ENCODE data around the gene MAD1L1. TPM values are rescaled to one million over a fixed set of nuclear protein-coding genes. Genes with fewer than 3 reads are reported as not detected.

MAD1L1 gene
- total and polyA plus RNA-seq, 7 experiments from 2014 or later: 112 to 314 (median 136) TPM

- peak overlapping the region in 7 of 9 donors; percentile 15 to 97 (median 87) for H3K27ac Mint-ChIP-seq
- POLR2A ChIA-PET: interaction anchor here (8.3 kb wide), 1 partner anchor 17 kb away, joined by 88 read pairs; no protein-coding TSS in a partner anchor
Measured at GRCh38 chr7:1922870-1923236, 309.9 kb downstream of the MAD1L1 start.

GRCh38 chr7:1922071-1922869 lies 310.5 kb downstream of the MAD1L1 start:
- H3K9me3 Mint-ChIP-seq: peaks cover 0 to 2% (median 0%) of the 10 kb centered on the region in 11 donors
- peak overlapping the region; percentile 33 for H3K27ac ChIP-seq (ENCODE audit: low read depth, low read length)
- ATAC-seq (peak; percentile 13), DNase-seq (peak in 7 of 9 donors; percentile 54 to 79 (median 65))
- POLR2A ChIA-PET: interaction anchor here (0.8 to 8.3 kb wide), 3 partner anchors 17 to 125 kb away, joined by 3 to 88 read pairs (median 3); no protein-coding TSS in a partner anchor
- H3K9me3 ChIP-seq (ENCODE audit: control insufficient read depth in 2 of 3, low read length in 3 of 3): no peaks in the 10 kb centered on the region
- peak overlapping the region; percentile 14 for H3K4me3 ChIP-seq (ENCODE audit: low read length)
- intact Hi-C loops (cut with micrococcal nuclease): loop anchor here (1.0 to 10.0 kb wide), 9 partner anchors 18 to 433 kb away; partner anchors contain the start of genes EIF3B (in 1 of the 2), MAD1L1 (in 1 of the 2) and PSMG3 (in 1 of the 2)
- peak overlapping the region in 8 of 9 donors; percentile 58 to 97 (median 91) for H3K27ac Mint-ChIP-seq
- CTCF ChIA-PET: interaction anchor here (0.7 kb wide), 1 partner anchor 18 kb away, joined by 3 read pairs; no protein-coding TSS in a partner anchor
- H3K4me3 Mint-ChIP-seq: peak overlapping the region; percentile 68 to 97 (median 84)
- H3K36me3 ChIP-seq (ENCODE audit: control insufficient read depth in 2 of 3, insufficient read depth in 3 of 3, low read length in 3 of 3): peaks cover 0 to 5% (median 0%) of the 10 kb centered on the region in 3 experiments
- peaks cover 68 to 92% (median 79%) of the 10 kb centered on the region in 7 donors for H3K4me1 Mint-ChIP-seq
- peaks cover 0 to 49% (median 3%) of the 10 kb centered on the region in 5 donors for H3K36me3 Mint-ChIP-seq
- no peaks in the 10 kb centered on the region for H3K27me3 ChIP-seq (ENCODE audit: control insufficient read depth in 2 of 2, insufficient read depth in 2 of 2, low read length in 2 of 2)
- H3K4me1 ChIP-seq (ENCODE audit: control insufficient read depth in 2 of 2, insufficient read depth in 2 of 2, low read length in 2 of 2): peaks cover 44 to 92% of the 10 kb centered on the region in 2 donors
- H3K27me3 Mint-ChIP-seq: peaks cover 0 to 17% (median 0%) of the 10 kb centered on the region in 5 donors

More at GRCh38 chr7:1922870-1923236, 309.9 kb downstream of the MAD1L1 start:
- peaks cover 67 to 92% (median 80%) of the 10 kb centered on the region in 7 donors for H3K4me1 Mint-ChIP-seq
- Histone ChIP-seq H3K27me3 (ENCODE audit: control insufficient read depth in 2 of 2, insufficient read depth in 2 of 2, low read length in 2 of 2) (no peaks in the 10 kb centered on the region), H3K27ac (ENCODE audit: low read depth, low read length) (no peak overlapping the region), H3K36me3 (ENCODE audit: control insufficient read depth in 2 of 3, insufficient read depth in 3 of 3, low read length in 3 of 3) (peaks cover 0 to 5% (median 0%) of the 10 kb centered on the region in 3 experiments), H3K4me3 (ENCODE audit: low read length) (peak overlapping the region; percentile 14), H3K4me1 (ENCODE audit: control insufficient read depth in 2 of 2, insufficient read depth in 2 of 2, low read length in 2 of 2) (peaks cover 48 to 93% of the 10 kb centered on the region in 2 donors), H3K9me3 (ENCODE audit: control insufficient read depth in 2 of 3, low read length in 3 of 3) (no peaks in the 10 kb centered on the region)
- peaks cover 0 to 47% (median 3%) of the 10 kb centered on the region in 5 donors for H3K36me3 Mint-ChIP-seq
- CTCF ChIA-PET: no interaction called here
- intact Hi-C loops (cut with micrococcal nuclease): loop anchor here (1.0 to 10.0 kb wide), 9 partner anchors 17 to 432 kb away; partner anchors contain the start of genes EIF3B (in 1 of the 2), MAD1L1 (in 1 of the 2) and PSMG3 (in 1 of the 2)
- H3K4me3 Mint-ChIP-seq: peak overlapping the region in 9 of 10 donors; percentile 42 to 97 (median 79)
- H3K27me3 Mint-ChIP-seq: peaks cover 0 to 17% (median 0%) of the 10 kb centered on the region in 5 donors
- H3K9me3 Mint-ChIP-seq: peaks cover 0 to 2% (median 0%) of the 10 kb centered on the region in 11 donors
- ATAC-seq (no peak), DNase-seq (no peak)

- peak overlapping the region; percentile 79 to 97 (median 87) for H3K4me3 Mint-ChIP-seq
- peak overlapping the region; percentile 47 for H3K27ac ChIP-seq (ENCODE audit: low read depth, low read length)
- H3K27me3 ChIP-seq (ENCODE audit: control insufficient read depth in 2 of 2, insufficient read depth in 2 of 2, low read length in 2 of 2): no peaks in the 10 kb centered on the region
- H3K36me3 ChIP-seq (ENCODE audit: control insufficient read depth in 2 of 3, insufficient read depth in 3 of 3, low read length in 3 of 3): peaks cover 0 to 5% (median 0%) of the 10 kb centered on the region in 3 experiments
- peaks cover 60 to 90% (median 68%) of the 10 kb centered on the region in 7 donors for H3K4me1 Mint-ChIP-seq
- no peaks in the 10 kb centered on the region for H3K9me3 ChIP-seq (ENCODE audit: control insufficient read depth in 2 of 3, low read length in 3 of 3)
- peak overlapping the region in 8 of 9 donors; percentile 80 to 97 (median 86) for H3K27ac Mint-ChIP-seq
- no peaks in the 10 kb centered on the region for H3K9me3 Mint-ChIP-seq
- H3K4me1 ChIP-seq (ENCODE audit: control insufficient read depth in 2 of 2, insufficient read depth in 2 of 2, low read length in 2 of 2): peaks cover 31 to 81% of the 10 kb centered on the region in 2 donors
- intact Hi-C loops (cut with micrococcal nuclease): loop anchor here (1.0 to 10.0 kb wide), 11 partner anchors 19 to 434 kb away; partner anchors contain the start of genes EIF3B (in 1 of the 2), MAD1L1 (in 1 of the 2), PSMG3 (in 1 of the 2) and SNX8 (in 1 of the 2)
- H3K4me3 ChIP-seq (ENCODE audit: low read length): peak overlapping the region; percentile 47
- ChIA-PET POLR2A (interaction anchor here (8.3 kb wide), 1 partner anchor 19 kb away, joined by 88 read pairs; no protein-coding TSS in a partner anchor), CTCF (no interaction called here)
- peak in 1 of 9 donors; percentile 23 for DNase-seq
- ATAC-seq: no peak
- peaks cover 0 to 39% (median 3%) of the 10 kb centered on the region in 5 donors for H3K36me3 Mint-ChIP-seq
- H3K27me3 Mint-ChIP-seq: peaks cover 0 to 15% (median 0%) of the 10 kb centered on the region in 5 donors
Measured at GRCh38 chr7:1920881-1921280, 311.9 kb downstream of the MAD1L1 start.

- intact Hi-C loops (cut with micrococcal nuclease): loop anchor here (1.0 to 10.0 kb wide), 11 partner anchors 20 to 435 kb away; partner anchors contain the start of genes EIF3B (in 1 of the 2), MAD1L1 (in 1 of the 2), PSMG3 (in 1 of the 2) and SNX8 (in 1 of the 2)
Measured at GRCh38 chr7:1920266-1920681, 312.5 kb downstream of the MAD1L1 start.

GRCh38 chr7:1919539-1920265 lies 313.0 kb downstream of the MAD1L1 start:
- ChIA-PET CTCF (no interaction called here), POLR2A (interaction anchor here (0.5 to 1.4 kb wide), 3 partner anchors 20 to 228 kb away, joined by 3 to 16 read pairs (median 3); no protein-coding TSS in a partner anchor)
- peaks cover 0 to 9% (median 0%) of the 10 kb centered on the region in 3 experiments for H3K36me3 ChIP-seq (ENCODE audit: control insufficient read depth in 2 of 3, insufficient read depth in 3 of 3, low read length in 3 of 3)
- no peaks in the 10 kb centered on the region for H3K27me3 ChIP-seq (ENCODE audit: control insufficient read depth in 2 of 2, insufficient read depth in 2 of 2, low read length in 2 of 2)
- ATAC-seq (peak; percentile 21), DNase-seq (peak in 1 of 9 donors; percentile 46)
- Mint-ChIP-seq H3K27me3 (peaks cover 0 to 15% (median 0%) of the 10 kb centered on the region in 5 donors), H3K9me3 (no peaks in the 10 kb centered on the region), H3K4me3 (peak overlapping the region; percentile 79 to 97 (median 87)), H3K4me1 (peaks cover 48 to 83% (median 59%) of the 10 kb centered on the region in 7 donors), H3K36me3 (peaks cover 0 to 40% (median 3%) of the 10 kb centered on the region in 5 donors), H3K27ac (peak overlapping the region; percentile 51 to 97 (median 84))
- intact Hi-C loops (cut with micrococcal nuclease): loop anchor here (1.0 to 10.0 kb wide), 11 partner anchors 21 to 435 kb away; partner anchors contain the start of genes EIF3B (in 1 of the 2), MAD1L1 (in 1 of the 2), PSMG3 (in 1 of the 2) and SNX8 (in 1 of the 2)
- H3K27ac ChIP-seq (ENCODE audit: low read depth, low read length): peak overlapping the region; percentile 47
- H3K4me1 ChIP-seq (ENCODE audit: control insufficient read depth in 2 of 2, insufficient read depth in 2 of 2, low read length in 2 of 2): peaks cover 21 to 69% of the 10 kb centered on the region in 2 donors
- H3K9me3 ChIP-seq (ENCODE audit: control insufficient read depth in 2 of 3, low read length in 3 of 3): no peaks in the 10 kb centered on the region
- peak overlapping the region; percentile 47 for H3K4me3 ChIP-seq (ENCODE audit: low read length)

More at GRCh38 chr7:1920266-1920681, 312.5 kb downstream of the MAD1L1 start:
- H3K27ac ChIP-seq (ENCODE audit: low read depth, low read length): peak overlapping the region; percentile 47
- H3K4me1 Mint-ChIP-seq: peaks cover 54 to 88% (median 65%) of the 10 kb centered on the region in 7 donors
- DNase-seq: peak in 8 of 9 donors; percentile 36 to 85 (median 69)
- H3K36me3 Mint-ChIP-seq: peaks cover 0 to 39% (median 3%) of the 10 kb centered on the region in 5 donors
- peaks cover 0 to 15% (median 0%) of the 10 kb centered on the region in 5 donors for H3K27me3 Mint-ChIP-seq
- peak overlapping the region; percentile 47 for H3K4me3 ChIP-seq (ENCODE audit: low read length)
- ChIA-PET POLR2A (interaction anchor here (0.5 to 1.4 kb wide), 3 partner anchors 20 to 228 kb away, joined by 3 to 16 read pairs (median 3); no protein-coding TSS in a partner anchor), CTCF (no interaction called here)
- no peaks in the 10 kb centered on the region for H3K27me3 ChIP-seq (ENCODE audit: control insufficient read depth in 2 of 2, insufficient read depth in 2 of 2, low read length in 2 of 2)
- H3K27ac Mint-ChIP-seq: peak overlapping the region; percentile 51 to 97 (median 84)
- H3K4me3 Mint-ChIP-seq: peak overlapping the region; percentile 79 to 97 (median 87)
- no peaks in the 10 kb centered on the region for H3K9me3 Mint-ChIP-seq
- ATAC-seq: peak; percentile 72
- no peaks in the 10 kb centered on the region for H3K9me3 ChIP-seq (ENCODE audit: control insufficient read depth in 2 of 3, low read length in 3 of 3)
- peaks cover 27 to 74% of the 10 kb centered on the region in 2 donors for H3K4me1 ChIP-seq (ENCODE audit: control insufficient read depth in 2 of 2, insufficient read depth in 2 of 2, low read length in 2 of 2)
- H3K36me3 ChIP-seq (ENCODE audit: control insufficient read depth in 2 of 3, insufficient read depth in 3 of 3, low read length in 3 of 3): peaks cover 0 to 5% (median 0%) of the 10 kb centered on the region in 3 experiments
